Measurements from ENCODE around the gene ZNF800. TPM values are rescaled to one million over a fixed set of nuclear protein-coding genes. Genes with fewer than 3 reads are reported as not detected.
A peak's percentile ranks its signal among the peaks of the same experiment; 100 is the strongest.

Gene ZNF800
- total RNA-seq, 1 donor from 2014 or later: 29.4 TPM

DNA sequence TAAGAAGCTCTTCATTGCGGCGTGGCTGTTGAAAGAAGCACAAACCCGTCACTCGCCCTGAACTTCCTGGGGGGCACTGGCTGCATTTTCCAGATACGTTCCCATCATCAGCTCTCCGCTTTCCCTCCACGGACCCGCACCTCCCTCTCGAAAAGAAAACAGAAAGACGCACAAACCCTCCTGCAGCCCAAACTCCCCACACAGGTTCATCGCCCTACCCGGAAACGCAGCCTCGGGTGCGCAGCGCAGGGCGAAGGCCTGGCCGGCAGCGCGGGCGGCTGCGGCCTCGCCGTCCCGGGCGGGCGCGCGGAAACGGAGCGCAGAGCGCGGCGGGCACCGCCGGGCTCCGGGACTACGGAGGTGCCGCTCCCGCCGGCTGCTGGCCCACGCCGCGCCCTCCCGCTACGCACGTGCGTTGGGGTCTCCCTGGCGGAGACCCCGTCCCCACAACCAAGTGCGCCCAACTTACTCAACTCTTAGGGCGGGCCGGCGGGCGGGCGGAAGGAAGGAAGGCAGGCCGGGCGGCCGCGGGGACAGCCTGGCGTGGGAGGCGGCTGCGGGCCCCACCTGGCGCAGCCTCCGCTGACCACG lies 822 bp downstream of the ZNF800 start:
- TF ChIP-seq, protein P1, sequence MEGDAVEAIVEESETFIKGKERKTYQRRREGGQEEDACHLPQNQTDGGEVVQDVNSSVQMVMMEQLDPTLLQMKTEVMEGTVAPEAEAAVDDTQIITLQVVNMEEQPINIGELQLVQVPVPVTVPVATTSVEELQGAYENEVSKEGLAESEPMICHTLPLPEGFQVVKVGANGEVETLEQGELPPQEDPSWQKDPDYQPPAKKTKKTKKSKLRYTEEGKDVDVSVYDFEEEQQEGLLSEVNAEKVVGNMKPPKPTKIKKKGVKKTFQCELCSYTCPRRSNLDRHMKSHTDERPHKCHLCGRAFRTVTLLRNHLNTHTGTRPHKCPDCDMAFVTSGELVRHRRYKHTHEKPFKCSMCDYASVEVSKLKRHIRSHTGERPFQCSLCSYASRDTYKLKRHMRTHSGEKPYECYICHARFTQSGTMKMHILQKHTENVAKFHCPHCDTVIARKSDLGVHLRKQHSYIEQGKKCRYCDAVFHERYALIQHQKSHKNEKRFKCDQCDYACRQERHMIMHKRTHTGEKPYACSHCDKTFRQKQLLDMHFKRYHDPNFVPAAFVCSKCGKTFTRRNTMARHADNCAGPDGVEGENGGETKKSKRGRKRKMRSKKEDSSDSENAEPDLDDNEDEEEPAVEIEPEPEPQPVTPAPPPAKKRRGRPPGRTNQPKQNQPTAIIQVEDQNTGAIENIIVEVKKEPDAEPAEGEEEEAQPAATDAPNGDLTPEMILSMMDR (IDR thresholded peaks at IDR 0.05; ENCODE audit: unreplicated experiment): no peak
- peak overlapping the region; percentile 99 for H3K4me3 Mint-ChIP-seq (ENCODE audit: unreplicated experiment)
- H3K9me3 Mint-ChIP-seq (ENCODE audit: unreplicated experiment): no peaks in the 10 kb centered on the region
- H3K27me3 Mint-ChIP-seq (ENCODE audit: unreplicated experiment): peaks cover 5% of the 10 kb centered on the region
- H3K36me3 Mint-ChIP-seq (ENCODE audit: low read depth, unreplicated experiment): peaks cover 32% of the 10 kb centered on the region
- peak overlapping the region; percentile 92 for H3K27ac Mint-ChIP-seq (ENCODE audit: unreplicated experiment)
- H3K4me1 Mint-ChIP-seq (ENCODE audit: unreplicated experiment): peaks cover 21% of the 10 kb centered on the region
- DNase-seq (ENCODE audit: low spot score): peak; percentile 28

DNA sequence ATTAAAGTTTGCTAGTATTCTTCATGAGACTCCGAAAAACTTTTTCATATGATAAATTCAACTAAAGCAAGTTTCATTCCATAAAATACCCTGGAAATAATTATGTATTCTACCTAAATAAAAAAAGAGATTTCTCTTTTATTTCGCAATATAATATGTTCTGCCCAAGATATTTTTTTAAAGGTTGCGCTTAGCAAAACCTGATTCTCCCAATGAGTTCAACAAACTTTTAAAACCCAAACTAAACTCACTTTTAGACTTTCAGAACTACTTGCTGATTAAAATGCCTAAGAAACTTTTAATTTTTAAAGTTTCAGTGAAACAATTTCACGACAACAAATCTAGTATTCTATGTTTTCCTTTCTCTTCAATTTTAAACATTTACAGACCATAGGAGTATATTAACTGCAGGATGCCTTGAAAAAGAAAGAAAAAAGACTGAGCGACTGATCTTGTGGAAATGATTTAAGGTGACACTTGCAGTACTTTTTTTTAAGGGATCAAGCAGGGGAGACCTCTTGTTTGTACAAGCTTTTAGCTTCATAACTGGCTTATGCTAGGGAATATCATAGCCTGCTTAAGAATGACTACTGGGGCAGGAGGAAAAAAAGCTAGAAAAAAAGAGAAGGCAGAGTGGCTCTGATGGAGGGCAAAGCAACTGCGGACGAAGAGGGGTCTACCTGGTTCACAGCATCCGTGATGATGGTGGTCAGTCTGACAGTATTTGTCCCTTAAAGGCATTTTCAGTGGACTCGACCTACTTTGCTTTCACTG lies 1.5 kb downstream of the ZNF800 start:
- DNase-seq (ENCODE audit: low spot score): no peak
- Mint-ChIP-seq H3K27ac (ENCODE audit: unreplicated experiment) (peak overlapping the region; percentile 92), H3K27me3 (ENCODE audit: unreplicated experiment) (peaks cover 5% of the 10 kb centered on the region), H3K9me3 (ENCODE audit: unreplicated experiment) (no peaks in the 10 kb centered on the region), H3K4me3 (ENCODE audit: unreplicated experiment) (peak overlapping the region; percentile 99), H3K36me3 (ENCODE audit: low read depth, unreplicated experiment) (peaks cover 32% of the 10 kb centered on the region), H3K4me1 (ENCODE audit: unreplicated experiment) (peaks cover 21% of the 10 kb centered on the region)
- TF ChIP-seq, protein P1 (IDR thresholded peaks at IDR 0.05; ENCODE audit: unreplicated experiment): no peak

DNA sequence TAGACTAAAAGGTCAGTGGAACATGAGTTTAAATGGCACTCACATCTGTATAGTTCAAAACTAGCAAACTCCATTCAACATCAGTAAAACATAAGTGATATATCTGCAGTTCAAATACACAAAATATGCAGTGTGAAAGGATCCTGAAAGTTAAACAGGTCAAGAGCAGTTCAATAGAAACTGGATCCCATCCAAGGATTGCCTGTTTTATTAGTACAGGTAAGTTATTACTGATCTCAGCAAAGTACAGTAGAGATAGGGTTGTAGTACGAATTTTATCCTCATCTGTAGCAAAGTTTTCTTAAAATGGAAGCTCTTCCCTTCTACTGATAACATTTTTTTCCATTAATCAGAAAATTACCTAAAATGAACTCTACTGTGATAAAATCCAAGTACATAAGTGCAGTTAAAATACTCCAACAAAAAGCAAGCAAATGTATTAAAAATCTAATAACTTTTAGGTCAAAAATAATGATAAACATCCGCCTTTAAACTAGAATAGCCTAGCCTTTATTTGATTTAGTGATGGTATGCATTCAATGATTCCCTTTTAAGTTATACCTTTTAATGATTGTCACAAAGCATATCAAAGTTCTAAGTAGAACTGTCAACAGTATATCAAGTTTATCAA lies 2.2 kb downstream of the ZNF800 start:
- peaks cover 21% of the 10 kb centered on the region for H3K4me1 Mint-ChIP-seq (ENCODE audit: unreplicated experiment)
- peaks cover 5% of the 10 kb centered on the region for H3K27me3 Mint-ChIP-seq (ENCODE audit: unreplicated experiment)
- H3K4me3 Mint-ChIP-seq (ENCODE audit: unreplicated experiment): no peak overlapping the region
- TF ChIP-seq, protein P1 (IDR thresholded peaks at IDR 0.05; ENCODE audit: unreplicated experiment): no peak
- no peaks in the 10 kb centered on the region for H3K9me3 Mint-ChIP-seq (ENCODE audit: unreplicated experiment)
- no peak for DNase-seq (ENCODE audit: low spot score)
- peaks cover 32% of the 10 kb centered on the region for H3K36me3 Mint-ChIP-seq (ENCODE audit: low read depth, unreplicated experiment)
- no peak overlapping the region for H3K27ac Mint-ChIP-seq (ENCODE audit: unreplicated experiment)

DNA sequence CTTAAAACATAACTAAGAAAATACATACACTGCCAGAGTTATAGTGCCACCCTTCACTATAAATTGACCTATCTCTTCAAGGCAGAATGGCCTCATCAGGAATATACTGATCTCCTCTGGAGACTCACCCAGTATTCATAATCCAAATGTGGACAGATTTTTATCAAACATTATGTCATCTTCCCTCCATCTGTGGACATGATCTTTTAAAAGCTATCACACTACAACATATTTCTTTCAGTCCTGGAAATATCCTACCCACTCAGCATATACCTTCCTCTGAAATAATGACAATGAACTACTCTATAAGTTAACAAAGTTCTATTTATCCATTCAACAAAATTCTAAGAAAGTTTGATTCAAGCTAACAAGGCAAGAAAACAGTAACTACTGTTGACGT lies 3.2 kb downstream of the ZNF800 start:
- Mint-ChIP-seq H3K36me3 (ENCODE audit: low read depth, unreplicated experiment) (peaks cover 32% of the 10 kb centered on the region), H3K27me3 (ENCODE audit: unreplicated experiment) (peaks cover 5% of the 10 kb centered on the region), H3K27ac (ENCODE audit: unreplicated experiment) (no peak overlapping the region), H3K4me3 (ENCODE audit: unreplicated experiment) (no peak overlapping the region), H3K4me1 (ENCODE audit: unreplicated experiment) (peaks cover 21% of the 10 kb centered on the region), H3K9me3 (ENCODE audit: unreplicated experiment) (no peaks in the 10 kb centered on the region)
- DNase-seq (ENCODE audit: low spot score): no peak
- TF ChIP-seq, protein P1 (IDR thresholded peaks at IDR 0.05; ENCODE audit: unreplicated experiment): no peak

GRCh38 chr7:127387974-127388373 lies 4.5 kb downstream of the ZNF800 start:
- DNase-seq (ENCODE audit: low spot score): no peak
- Mint-ChIP-seq H3K9me3 (ENCODE audit: unreplicated experiment) (no peaks in the 10 kb centered on the region), H3K27me3 (ENCODE audit: unreplicated experiment) (peaks cover 5% of the 10 kb centered on the region), H3K27ac (ENCODE audit: unreplicated experiment) (no peak overlapping the region), H3K4me1 (ENCODE audit: unreplicated experiment) (peaks cover 14% of the 10 kb centered on the region), H3K36me3 (ENCODE audit: low read depth, unreplicated experiment) (peaks cover 32% of the 10 kb centered on the region), H3K4me3 (ENCODE audit: unreplicated experiment) (no peak overlapping the region)
- TF ChIP-seq, protein P1 (IDR thresholded peaks at IDR 0.05; ENCODE audit: unreplicated experiment): no peak

Data from endothelial cell (in vitro differentiated cells).